Ovary (tissue), 9 donors: ENCODE results near the gene MYOG. TPM values are rescaled to one million over a fixed set of nuclear protein-coding genes. Genes with fewer than 3 reads are reported as not detected.

ENCODE experiments used
- DNase-seq, 5 donors: peaks; one replicate each; pipeline ENCODE4 v3.0.0-alpha.2; 2019 to 2020
- H3K27ac ChIP-seq, 2 donors: fragments of 200-600 bp; one replicate each; pipeline versions ENCODE4 v1.5.1 to v1.8.0; 2019 to 2022
- H3K27me3 ChIP-seq: fragments of 200-600 bp; one replicate; pipeline ENCODE4 v1.8.0; 2022
- H3K36me3 ChIP-seq: fragments of 200-600 bp; sonication (generic); one replicate; pipeline ENCODE4 v1.5.1; 2019
- H3K4me1 ChIP-seq: one replicate; pipeline ENCODE4 v1.8.1; 2013; ENCODE audit warnings: mild to moderate bottlenecking, moderate library complexity; ENCODE audit not compliant: insufficient read depth
- H3K4me3 ChIP-seq: fragments of 200-600 bp; sonication (generic); one replicate; pipeline ENCODE4 v1.5.1; 2017
- H3K9me3 ChIP-seq, 2 donors: fragments of 200-600 bp in 1 of 2; sonication (generic) in 1 of 2; one replicate each; pipeline versions ENCODE4 v1.5.1 to v1.8.1; 2013 to 2019; ENCODE audit warnings: mild to moderate bottlenecking in 1 of 2, moderate library complexity in 1 of 2
- CTCF ChIP-seq, 3 donors: fragments of 450-650 bp in 2 of 3; fragments of 200-600 bp in 1 of 3; IDR thresholded peaks; one replicate each; pipeline versions ENCODE4 v1.5.1 to v1.8.0; 2016 to 2022; ENCODE audit warnings: antibody characterized with exemption in 3 of 3, mild to moderate bottlenecking in 1 of 3
- EP300 ChIP-seq: sonication (generic); formaldehyde crosslinking; IDR thresholded peaks from one replicate; pipeline ENCODE4 v1.6.1; 2017; ENCODE audit warnings: antibody characterized with exemption
- POLR2A ChIP-seq: fragments of 450-650 bp; IDR thresholded peaks from one replicate; pipeline ENCODE4 v1.6.1; 2017; ENCODE audit warnings: antibody characterized with exemption, mild to moderate bottlenecking, moderate library complexity
- WGBS, 3 donors: extraction: QIAGEN DNeasy Blood & Tissue Kit in 1 of 3; methylation state at CpG; one replicate each; pipeline versions ENCODE4 v1.1.5 to v1.1.7; 2013 to 2017; 5-methylcytosine and 5-hydroxymethylcytosine counted together
- intact Hi-C, 4 donors: fragments of 100-400 bp; cut with DNase I; formaldehyde crosslinking; loops; one replicate each; pipeline versions ENCODE4 v1.11.0 to v1.15.1; 2022 to 2023
- polyA plus RNA-seq, 2 donors: library from polyadenylated mRNA; stranded (reverse); fragments of 200-250 nt in 1 of 2; fragments of 350-450 nt in 1 of 2; fragmentation: Illumina TruSeq in 1 of 2; extraction: RNeasy Lipid Tissue Mini Kit (QIAGEN cat#74804) in 1 of 2; gene quantifications; one replicate each; pipeline ENCODE4 v1.2.3, GENCODE V29; 2013 to 2014
- total RNA-seq, 7 donors: library from RNA; depleted of rRNA in 2 of 7; stranded (reverse); fragments of >200 nt in 2 of 7; fragmentation: NEBNext Ultra II Directional in 3 of 7; extraction: Animal tissue kit (Norgen Biotek cat#: 25700) in 3 of 7; gene quantifications; one replicate each; pipeline versions ENCODE4 v1.1.0 to v1.2.4, GENCODE V29; 2016 to 2023
- donor health status: DM: no; HTN: no; CAD: no; lungs with moderate emphysema.
- donor health status: DM: no; HTN: no; CAD: no.
- donor health status: Bipolar disorder and iron deficiency.
- donor health status: DM: yes; HTN: yes; CAD: no.
- donor health status: DM: no; HTN: no; CAD: no.
- donor health status: DM: yes; HTN: yes; CAD: no.

Gene MYOG
- total and polyA plus RNA-seq, 9 donors: not detected

- no peaks in the 10 kb centered on the region for H3K27me3 ChIP-seq
- no peaks in the 10 kb centered on the region for H3K36me3 ChIP-seq
- no peaks in the 10 kb centered on the region for H3K9me3 ChIP-seq
- WGBS, 3 donors: 53 to 60% (median 56%) methylated on average over 9 of the region's 9 CpGs
- DNase-seq: no peak
- TF ChIP-seq EP300 (no peak), POLR2A (no peak), CTCF (IDR thresholded peaks at IDR 0.05) (no peak)
- intact Hi-C loops: no loop called here
- no peak overlapping the region for H3K27ac ChIP-seq
- H3K4me1 ChIP-seq: no peaks in the 10 kb centered on the region
- H3K4me3 ChIP-seq: no peak overlapping the region
These were observed 4.2 kb downstream of the MYOG start for GRCh38 chr1:203081465-203082230.

- intact Hi-C loops: no loop called here
- WGBS, 3 donors: 90 to 97% (median 92%) methylated on average over 5 of the region's 5 CpGs
- Histone ChIP-seq H3K27me3 (no peaks in the 10 kb centered on the region), H3K4me1 (peaks cover 2% of the 10 kb centered on the region), H3K27ac (no peak overlapping the region), H3K9me3 (no peaks in the 10 kb centered on the region), H3K4me3 (no peak overlapping the region), H3K36me3 (no peaks in the 10 kb centered on the region)
- no peak for TF ChIP-seq POLR2A
- TF ChIP-seq CTCF (IDR thresholded peaks at IDR 0.05): no peak
- no peak for TF ChIP-seq EP300
- no peak for DNase-seq
These were observed 5.4 kb downstream of the MYOG start for GRCh38 chr1:203080456-203080855.

- Histone ChIP-seq H3K9me3 (no peaks in the 10 kb centered on the region), H3K27ac (no peak overlapping the region), H3K36me3 (no peaks in the 10 kb centered on the region), H3K27me3 (no peaks in the 10 kb centered on the region), H3K4me3 (no peak overlapping the region), H3K4me1 (peaks cover 3% of the 10 kb centered on the region)
- intact Hi-C loops: no loop called here
- DNase-seq: no peak
- WGBS, 3 donors: 89 to 91% (median 89%) methylated on average over 3 of the region's 3 CpGs
- TF ChIP-seq CTCF (IDR thresholded peaks at IDR 0.05) (no peak), EP300 (no peak), POLR2A (no peak)
These were observed 7.3 kb downstream of the MYOG start for GRCh38 chr1:203078478-203078877.

DNA sequence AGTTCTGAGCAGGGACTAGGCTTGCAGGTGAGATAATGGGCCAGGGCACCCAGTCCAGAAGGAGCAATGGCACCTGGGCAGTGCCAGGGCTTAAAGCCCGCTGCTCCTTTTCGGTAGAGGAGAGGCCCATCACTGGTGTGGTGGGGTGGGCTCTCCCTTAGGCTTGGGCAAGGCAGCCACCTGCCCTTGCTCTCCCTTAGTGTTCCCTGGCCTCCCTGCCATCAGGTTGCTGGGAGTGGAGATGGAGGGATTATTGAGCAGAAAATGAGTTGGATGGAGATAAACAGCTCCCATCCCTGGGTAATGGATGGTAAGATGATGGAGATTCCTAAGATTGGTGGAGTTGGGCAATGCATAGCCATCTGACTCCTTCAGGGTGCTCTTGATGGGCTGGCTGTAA, 7.9 kb downstream of the MYOG start:
- 94 to 100% (median 100%) methylated on average over 2 of the region's 2 CpGs for WGBS, 3 donors
- Histone ChIP-seq H3K9me3 (no peaks in the 10 kb centered on the region), H3K27ac (no peak overlapping the region), H3K27me3 (no peaks in the 10 kb centered on the region), H3K36me3 (no peaks in the 10 kb centered on the region), H3K4me1 (peaks cover 3% of the 10 kb centered on the region), H3K4me3 (no peak overlapping the region)
- DNase-seq: no peak
- intact Hi-C loops: no loop called here
- TF ChIP-seq CTCF (IDR thresholded peaks at IDR 0.05): no peak
- no peak for TF ChIP-seq POLR2A
- TF ChIP-seq EP300: no peak
